OCI-LY1 (cell line): ENCODE data around the gene B4GALT2.

ENCODE experiments used
- EZH2 ChIP-seq: fragments of 200-600 bp; sonication (generic), shearing (Covaris generic); IDR thresholded peaks from 2 replicates; pipeline ENCODE4 v1.8.0; 2017; ENCODE audit warnings: borderline replicate concordance, mixed run types, mild to moderate bottlenecking, antibody characterized with exemption, low read length, moderate library complexity, mixed read lengths
- TF ChIP-seq, protein P1 (sequence below): fragments of 200-600 bp; sonication (generic), shearing (Covaris generic); IDR thresholded peaks from 2 replicates; pipeline ENCODE4 v1.5.1; 2017; ENCODE audit warnings: mild to moderate bottlenecking, antibody characterized with exemption, low read length, moderate library complexity, mixed read lengths

DNA sequence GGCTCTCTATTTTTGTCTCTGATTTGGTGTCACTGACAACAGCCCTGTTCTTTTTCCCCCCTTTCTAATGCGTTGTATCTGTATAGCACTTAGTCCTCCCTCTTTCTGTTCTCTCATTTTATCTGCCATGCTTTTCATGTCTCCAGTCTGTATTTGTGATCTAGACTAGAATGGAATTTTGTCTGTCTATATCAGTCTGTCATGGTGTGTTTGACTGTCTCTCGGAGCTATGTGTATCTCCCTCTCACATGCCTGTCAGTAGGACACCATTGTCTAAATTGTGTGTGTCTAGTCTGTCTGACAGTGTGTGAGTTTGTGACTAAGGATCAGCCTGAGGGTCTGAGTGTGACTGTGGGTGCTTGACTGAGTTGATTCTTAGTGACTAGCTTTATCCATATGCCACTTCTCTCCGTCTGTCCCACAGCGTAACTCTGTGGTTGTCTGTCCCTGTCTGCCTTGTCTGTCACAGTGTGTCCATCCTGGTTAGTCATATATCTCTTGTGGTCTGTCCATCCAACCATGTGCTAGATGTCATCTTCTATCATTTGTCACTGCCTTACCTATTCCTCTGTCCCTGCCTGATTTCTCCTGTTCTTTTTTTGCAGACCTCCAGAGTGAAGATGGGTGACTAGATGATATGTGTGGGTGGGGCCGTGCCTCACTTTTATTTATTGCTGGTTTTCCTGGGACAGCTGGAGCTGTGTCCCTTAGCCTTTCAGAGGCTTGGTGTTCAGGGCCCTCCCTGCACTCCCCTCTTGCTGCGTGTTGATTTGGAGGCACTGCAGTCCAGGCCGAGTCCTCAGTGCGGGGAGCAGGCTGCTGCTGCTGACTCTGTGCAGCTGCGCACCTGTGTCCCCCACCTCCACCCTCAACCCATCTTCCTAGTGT, 1.4 kb upstream of the B4GALT2 start:
- TF ChIP-seq, protein P1, sequence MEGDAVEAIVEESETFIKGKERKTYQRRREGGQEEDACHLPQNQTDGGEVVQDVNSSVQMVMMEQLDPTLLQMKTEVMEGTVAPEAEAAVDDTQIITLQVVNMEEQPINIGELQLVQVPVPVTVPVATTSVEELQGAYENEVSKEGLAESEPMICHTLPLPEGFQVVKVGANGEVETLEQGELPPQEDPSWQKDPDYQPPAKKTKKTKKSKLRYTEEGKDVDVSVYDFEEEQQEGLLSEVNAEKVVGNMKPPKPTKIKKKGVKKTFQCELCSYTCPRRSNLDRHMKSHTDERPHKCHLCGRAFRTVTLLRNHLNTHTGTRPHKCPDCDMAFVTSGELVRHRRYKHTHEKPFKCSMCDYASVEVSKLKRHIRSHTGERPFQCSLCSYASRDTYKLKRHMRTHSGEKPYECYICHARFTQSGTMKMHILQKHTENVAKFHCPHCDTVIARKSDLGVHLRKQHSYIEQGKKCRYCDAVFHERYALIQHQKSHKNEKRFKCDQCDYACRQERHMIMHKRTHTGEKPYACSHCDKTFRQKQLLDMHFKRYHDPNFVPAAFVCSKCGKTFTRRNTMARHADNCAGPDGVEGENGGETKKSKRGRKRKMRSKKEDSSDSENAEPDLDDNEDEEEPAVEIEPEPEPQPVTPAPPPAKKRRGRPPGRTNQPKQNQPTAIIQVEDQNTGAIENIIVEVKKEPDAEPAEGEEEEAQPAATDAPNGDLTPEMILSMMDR = no peak
- no peak for TF ChIP-seq EZH2
